ENCODE measurements around the gene RAPGEF3. TPM values are rescaled to one million over a fixed set of nuclear protein-coding genes. Genes with fewer than 3 reads are reported as not detected.

The RAPGEF3 gene
- total RNA-seq, 4 donors from 2014 or later, result 36.9 to 223 (median 48.5) TPM

GRCh38 chr12:47705566-47706425 lies 52.9 kb downstream of the RAPGEF3 start, which contains the start of gene RPAP3:
Gene RPAP3 (minus strand): TSS chr12:47706030. CDS start chr12:47702840, 3,190 bp downstream.
- no peak for TF ChIP-seq CTCF (IDR thresholded peaks at IDR 0.05; ENCODE audit: low read depth)

GRCh38 chr12:47705229-47705565 lies 53.5 kb downstream of the RAPGEF3 start:
- TF ChIP-seq CTCF (IDR thresholded peaks at IDR 0.05; ENCODE audit: low read depth), result no peak

GRCh38 chr12:47704719-47705118 lies 54.0 kb downstream of the RAPGEF3 start:
- no peak for TF ChIP-seq CTCF (IDR thresholded peaks at IDR 0.05; ENCODE audit: low read depth)

- TF ChIP-seq CTCF (IDR thresholded peaks at IDR 0.05; ENCODE audit: low read depth), result no peak
These were observed 58.4 kb downstream of the RAPGEF3 start for GRCh38 chr12:47700263-47700662.

- TF ChIP-seq CTCF (IDR thresholded peaks at IDR 0.05; ENCODE audit: low read depth), result no peak
These were observed 60.0 kb downstream of the RAPGEF3 start for GRCh38 chr12:47698631-47699030.

GRCh38 chr12:47698055-47698454 lies 60.6 kb downstream of the RAPGEF3 start:
- TF ChIP-seq CTCF (IDR thresholded peaks at IDR 0.05; ENCODE audit: low read depth), result no peak

GRCh38 chr12:47689215-47689614 lies 69.5 kb downstream of the RAPGEF3 start:
- TF ChIP-seq CTCF (IDR thresholded peaks at IDR 0.05; ENCODE audit: low read depth), result no peak

All from subcutaneous adipose tissue (tissue), 4 donors.